ENCODE results near the gene EFNB3.

GRCh38 chr17:7716901-7717755 is 12.1 kb downstream of the EFNB3 start, which contains the start of gene DNAH2:
- 0 out of 2 replicates have a peak, but pooled peaks have one; percentile 29 for TF ChIP-seq SIN3A (IDR thresholded peaks at IDR 0.05; ENCODE audit: borderline replicate concordance, insufficient read depth, low read depth, low read length)
- no peak for TF ChIP-seq TCF7L2 (IDR thresholded peaks at IDR 0.05; ENCODE audit: low read depth, low read length)

Data from Panc1 (cell line).